Measurements from ENCODE around the gene MOGAT2. TPM values are rescaled to one million over a fixed set of nuclear protein-coding genes. Genes with fewer than 3 reads are reported as not detected.

Gene MOGAT2
- total RNA-seq, 1 donor, result not detected

GRCh38 chr11:75763846-75764245, 46.2 kb downstream of the MOGAT2 start:
- no peak overlapping the region for H3K4me3 ChIP-seq (ENCODE audit: insufficient read depth, low read length)
- H3K9me3 ChIP-seq (ENCODE audit: low read depth, low read length), result no peaks in the 10 kb centered on the region
- H3K27ac ChIP-seq (ENCODE audit: low read depth, low read length), result no peak overlapping the region
- H3K36me3 ChIP-seq (ENCODE audit: insufficient read depth, low read length), result no peaks in the 10 kb centered on the region
- no peak overlapping the region for H2AFZ ChIP-seq (ENCODE audit: low read length)
- H4K20me1 ChIP-seq (ENCODE audit: insufficient read depth, low read length), result no peaks in the 10 kb centered on the region
- H3K4me2 ChIP-seq (ENCODE audit: insufficient read depth, low read length), result no peak overlapping the region
- TF ChIP-seq, protein P1, sequence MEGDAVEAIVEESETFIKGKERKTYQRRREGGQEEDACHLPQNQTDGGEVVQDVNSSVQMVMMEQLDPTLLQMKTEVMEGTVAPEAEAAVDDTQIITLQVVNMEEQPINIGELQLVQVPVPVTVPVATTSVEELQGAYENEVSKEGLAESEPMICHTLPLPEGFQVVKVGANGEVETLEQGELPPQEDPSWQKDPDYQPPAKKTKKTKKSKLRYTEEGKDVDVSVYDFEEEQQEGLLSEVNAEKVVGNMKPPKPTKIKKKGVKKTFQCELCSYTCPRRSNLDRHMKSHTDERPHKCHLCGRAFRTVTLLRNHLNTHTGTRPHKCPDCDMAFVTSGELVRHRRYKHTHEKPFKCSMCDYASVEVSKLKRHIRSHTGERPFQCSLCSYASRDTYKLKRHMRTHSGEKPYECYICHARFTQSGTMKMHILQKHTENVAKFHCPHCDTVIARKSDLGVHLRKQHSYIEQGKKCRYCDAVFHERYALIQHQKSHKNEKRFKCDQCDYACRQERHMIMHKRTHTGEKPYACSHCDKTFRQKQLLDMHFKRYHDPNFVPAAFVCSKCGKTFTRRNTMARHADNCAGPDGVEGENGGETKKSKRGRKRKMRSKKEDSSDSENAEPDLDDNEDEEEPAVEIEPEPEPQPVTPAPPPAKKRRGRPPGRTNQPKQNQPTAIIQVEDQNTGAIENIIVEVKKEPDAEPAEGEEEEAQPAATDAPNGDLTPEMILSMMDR (IDR thresholded peaks at IDR 0.05; ENCODE audit: extremely low read depth, low read depth, low read length), result no peak
- H3K27me3 ChIP-seq (ENCODE audit: insufficient read depth, low read length), result peaks cover 11% of the 10 kb centered on the region
- no peak for DNase-seq (ENCODE audit: insufficient read length, low spot score, missing footprints)
- peaks cover 19% of the 10 kb centered on the region for H3K4me1 ChIP-seq (ENCODE audit: insufficient read depth, low read length)
- H3K79me2 ChIP-seq (ENCODE audit: insufficient read depth, low read length), result no peaks in the 10 kb centered on the region

- H3K4me1 ChIP-seq (ENCODE audit: insufficient read depth, low read length), result peaks cover 23% of the 10 kb centered on the region
- no peak overlapping the region for H3K4me3 ChIP-seq (ENCODE audit: insufficient read depth, low read length)
- no peaks in the 10 kb centered on the region for H3K9me3 ChIP-seq (ENCODE audit: low read depth, low read length)
- no peak overlapping the region for H3K4me2 ChIP-seq (ENCODE audit: insufficient read depth, low read length)
- H3K27me3 ChIP-seq (ENCODE audit: insufficient read depth, low read length), result peaks cover 24% of the 10 kb centered on the region
- no peaks in the 10 kb centered on the region for H3K36me3 ChIP-seq (ENCODE audit: insufficient read depth, low read length)
- no peak overlapping the region for H2AFZ ChIP-seq (ENCODE audit: low read length)
- no peaks in the 10 kb centered on the region for H3K79me2 ChIP-seq (ENCODE audit: insufficient read depth, low read length)
- no peaks in the 10 kb centered on the region for H4K20me1 ChIP-seq (ENCODE audit: insufficient read depth, low read length)
- no peak for DNase-seq (ENCODE audit: insufficient read length, low spot score, missing footprints)
- TF ChIP-seq, protein P1 (IDR thresholded peaks at IDR 0.05; ENCODE audit: extremely low read depth, low read depth, low read length), result no peak
- no peak overlapping the region for H3K27ac ChIP-seq (ENCODE audit: low read depth, low read length)
Measured at GRCh38 chr11:75765116-75765515, 47.5 kb downstream of the MOGAT2 start.

DNA sequence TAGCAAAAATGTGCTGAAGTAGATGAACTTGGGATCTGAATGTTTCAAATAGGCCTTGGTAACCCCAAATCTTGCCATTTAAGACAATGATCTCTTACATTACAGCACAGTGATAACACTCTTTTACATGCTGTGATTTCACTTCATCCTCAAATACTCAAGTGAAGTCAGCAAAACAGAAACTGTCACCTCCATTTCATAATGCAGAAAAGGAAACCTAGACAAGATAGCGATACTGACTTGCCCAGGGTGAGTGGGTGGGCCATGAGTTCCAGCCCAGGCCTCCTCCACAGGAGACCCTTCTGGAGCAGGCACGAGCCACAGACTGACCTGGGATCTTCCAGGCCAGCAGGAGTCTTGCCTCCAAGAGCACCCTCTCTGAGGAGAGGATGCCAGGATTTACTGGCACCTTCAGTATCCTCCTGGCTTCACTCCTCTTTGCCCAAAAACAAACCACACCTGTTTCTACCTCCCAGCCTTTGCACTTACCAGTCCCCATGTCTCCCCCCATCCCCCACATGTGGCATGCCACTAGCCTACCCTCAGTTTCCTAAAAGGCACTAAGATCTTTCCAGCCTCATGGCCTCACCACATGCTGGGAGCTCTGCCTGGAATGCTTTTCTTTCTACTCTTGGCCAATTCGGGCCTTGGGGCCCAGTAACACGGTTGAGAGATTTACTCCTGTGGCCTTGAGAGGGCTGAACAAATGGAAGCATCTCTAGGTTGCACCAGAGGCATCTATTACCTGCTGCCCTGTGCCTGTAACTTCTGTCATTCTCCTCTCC, 49.0 kb downstream of the MOGAT2 start:
- DNase-seq (ENCODE audit: insufficient read length, low spot score, missing footprints), result peak; percentile 48
- TF ChIP-seq, protein P1 (IDR thresholded peaks at IDR 0.05; ENCODE audit: extremely low read depth, low read depth, low read length), result no peak
- H3K27ac ChIP-seq (ENCODE audit: low read depth, low read length), result no peak overlapping the region
- H3K4me3 ChIP-seq (ENCODE audit: insufficient read depth, low read length), result no peak overlapping the region
- no peaks in the 10 kb centered on the region for H4K20me1 ChIP-seq (ENCODE audit: insufficient read depth, low read length)
- no peak overlapping the region for H3K4me2 ChIP-seq (ENCODE audit: insufficient read depth, low read length)
- peaks cover 25% of the 10 kb centered on the region for H3K4me1 ChIP-seq (ENCODE audit: insufficient read depth, low read length)
- H2AFZ ChIP-seq (ENCODE audit: low read length), result no peak overlapping the region
- peaks cover 31% of the 10 kb centered on the region for H3K27me3 ChIP-seq (ENCODE audit: insufficient read depth, low read length)
- no peaks in the 10 kb centered on the region for H3K36me3 ChIP-seq (ENCODE audit: insufficient read depth, low read length)
- H3K9me3 ChIP-seq (ENCODE audit: low read depth, low read length), result no peaks in the 10 kb centered on the region
- H3K79me2 ChIP-seq (ENCODE audit: insufficient read depth, low read length), result no peaks in the 10 kb centered on the region

- no peaks in the 10 kb centered on the region for H3K79me2 ChIP-seq (ENCODE audit: insufficient read depth, low read length)
- no peaks in the 10 kb centered on the region for H3K9me3 ChIP-seq (ENCODE audit: low read depth, low read length)
- H3K4me1 ChIP-seq (ENCODE audit: insufficient read depth, low read length), result peaks cover 28% of the 10 kb centered on the region
- H3K27me3 ChIP-seq (ENCODE audit: insufficient read depth, low read length), result peaks cover 31% of the 10 kb centered on the region
- no peak overlapping the region for H3K4me3 ChIP-seq (ENCODE audit: insufficient read depth, low read length)
- H3K36me3 ChIP-seq (ENCODE audit: insufficient read depth, low read length), result no peaks in the 10 kb centered on the region
- no peak for DNase-seq (ENCODE audit: insufficient read length, low spot score, missing footprints)
- no peaks in the 10 kb centered on the region for H4K20me1 ChIP-seq (ENCODE audit: insufficient read depth, low read length)
- H2AFZ ChIP-seq (ENCODE audit: low read length), result no peak overlapping the region
- TF ChIP-seq, protein P1 (IDR thresholded peaks at IDR 0.05; ENCODE audit: extremely low read depth, low read depth, low read length), result no peak
- H3K27ac ChIP-seq (ENCODE audit: low read depth, low read length), result no peak overlapping the region
- H3K4me2 ChIP-seq (ENCODE audit: insufficient read depth, low read length), result no peak overlapping the region
Measured at GRCh38 chr11:75767228-75767572, 49.6 kb downstream of the MOGAT2 start.
